ENCODE measurements around the gene PSMG3. TPM values are rescaled to one million over a fixed set of nuclear protein-coding genes. Genes with fewer than 3 reads are reported as not detected.

The PSMG3 gene
- total RNA-seq, 5 donors from 2014 or later (not counting 1 experiment from before 2014, with no cell fraction given) = 17.6 to 28.5 (median 20.6) TPM

- no peak overlapping the region for H3K4me3 Mint-ChIP-seq
- H3K4me1 ChIP-seq (ENCODE audit: control insufficient read depth in 1 of 2, extremely low read depth in 1 of 2, insufficient read depth in 2 of 2, low read length in 2 of 2) = no peaks in the 10 kb centered on the region
- DNase-seq (no peak), ATAC-seq (replicated peaks in 1 of 4) (no peak)
- ChIA-PET POLR2A (interaction anchor here in 1 of 2 donors (0.6 kb wide), 1 partner anchor 956 kb away, joined by 3 read pairs; no protein-coding TSS in a partner anchor), CTCF (no interaction called here)
- H3K27ac ChIP-seq (ENCODE audit: low read length) = no peak overlapping the region
- peaks cover 4 to 30% of the 10 kb centered on the region in 2 donors for H3K27me3 Mint-ChIP-seq
- H3K9me3 Mint-ChIP-seq = no peaks in the 10 kb centered on the region
- no peak overlapping the region for H3K4me3 ChIP-seq (ENCODE audit: control insufficient read depth in 1 of 2, extremely low read depth in 1 of 2, low read length in 1 of 2)
- 92% methylated on average over 17 of the region's 24 CpGs for WGBS (ENCODE audit: insufficient coverage)
- peaks cover 0 to 5% (median 2%) of the 10 kb centered on the region in 3 donors for H3K4me1 Mint-ChIP-seq
- H3K36me3 ChIP-seq (ENCODE audit: control insufficient read depth in 2 of 2, extremely low read depth in 1 of 2, insufficient read depth in 1 of 2, low read length in 1 of 2) = no peaks in the 10 kb centered on the region
- no peak overlapping the region for H3K27ac Mint-ChIP-seq
- H3K27me3 ChIP-seq (replicated peaks in 1 of 2; ENCODE audit: control insufficient read depth in 2 of 2, extremely low read depth in 1 of 2, insufficient read depth in 2 of 2, low read length in 1 of 2) = peaks cover 0 to 35% of the 10 kb centered on the region in 2 experiments
- no peaks in the 10 kb centered on the region for H3K9me3 ChIP-seq
- H3K36me3 Mint-ChIP-seq = no peaks in the 10 kb centered on the region
Observed at GRCh38 chr7:1610013-1610677, 40.3 kb upstream of the PSMG3 start.

- ATAC-seq (replicated peaks in 1 of 4) = no peak
- Mint-ChIP-seq H3K4me3 (no peak overlapping the region), H3K4me1 (peaks cover 0 to 5% (median 2%) of the 10 kb centered on the region in 3 donors), H3K9me3 (no peaks in the 10 kb centered on the region), H3K27me3 (peaks cover 4 to 32% of the 10 kb centered on the region in 2 donors), H3K36me3 (no peaks in the 10 kb centered on the region), H3K27ac (no peak overlapping the region)
- no peak for DNase-seq
- 79% methylated on average over 10 of the region's 10 CpGs for WGBS (ENCODE audit: insufficient coverage)
- Histone ChIP-seq H3K9me3 (no peaks in the 10 kb centered on the region), H3K4me3 (ENCODE audit: control insufficient read depth in 1 of 2, extremely low read depth in 1 of 2, low read length in 1 of 2) (no peak overlapping the region), H3K4me1 (ENCODE audit: control insufficient read depth in 1 of 2, extremely low read depth in 1 of 2, insufficient read depth in 2 of 2, low read length in 2 of 2) (no peaks in the 10 kb centered on the region), H3K36me3 (ENCODE audit: control insufficient read depth in 2 of 2, extremely low read depth in 1 of 2, insufficient read depth in 1 of 2, low read length in 1 of 2) (no peaks in the 10 kb centered on the region), H3K27me3 (replicated peaks in 1 of 2; ENCODE audit: control insufficient read depth in 2 of 2, extremely low read depth in 1 of 2, insufficient read depth in 2 of 2, low read length in 1 of 2) (peaks cover 0 to 37% of the 10 kb centered on the region in 2 experiments), H3K27ac (ENCODE audit: low read length) (no peak overlapping the region)
- POLR2A ChIA-PET = no interaction called here
- CTCF ChIA-PET = no interaction called here
Observed at GRCh38 chr7:1609023-1609422, 39.2 kb upstream of the PSMG3 start.

GRCh38 chr7:1608318-1608717, 38.5 kb upstream of the PSMG3 start:
- Histone ChIP-seq H3K27me3 (replicated peaks in 1 of 2; ENCODE audit: control insufficient read depth in 2 of 2, extremely low read depth in 1 of 2, insufficient read depth in 2 of 2, low read length in 1 of 2) (peaks cover 0 to 41% of the 10 kb centered on the region in 2 experiments), H3K4me3 (ENCODE audit: control insufficient read depth in 1 of 2, extremely low read depth in 1 of 2, low read length in 1 of 2) (no peak overlapping the region), H3K36me3 (ENCODE audit: control insufficient read depth in 2 of 2, extremely low read depth in 1 of 2, insufficient read depth in 1 of 2, low read length in 1 of 2) (no peaks in the 10 kb centered on the region), H3K9me3 (no peaks in the 10 kb centered on the region), H3K4me1 (ENCODE audit: control insufficient read depth in 1 of 2, extremely low read depth in 1 of 2, insufficient read depth in 2 of 2, low read length in 2 of 2) (no peaks in the 10 kb centered on the region), H3K27ac (ENCODE audit: low read length) (no peak overlapping the region)
- no peak for DNase-seq
- Mint-ChIP-seq H3K4me1 (peaks cover 0 to 5% (median 2%) of the 10 kb centered on the region in 3 donors), H3K27ac (no peak overlapping the region), H3K4me3 (no peak overlapping the region), H3K9me3 (no peaks in the 10 kb centered on the region), H3K27me3 (peaks cover 6 to 33% of the 10 kb centered on the region in 2 donors), H3K36me3 (no peaks in the 10 kb centered on the region)
- WGBS (ENCODE audit: insufficient coverage) = 66% methylated on average over 6 of the region's 8 CpGs
- CTCF ChIA-PET = no interaction called here
- ATAC-seq (replicated peaks in 1 of 4) = no peak
- POLR2A ChIA-PET = no interaction called here

GRCh38 chr7:1607696-1608095, 37.9 kb upstream of the PSMG3 start:
- POLR2A ChIA-PET = no interaction called here
- Histone ChIP-seq H3K4me1 (ENCODE audit: control insufficient read depth in 1 of 2, extremely low read depth in 1 of 2, insufficient read depth in 2 of 2, low read length in 2 of 2) (no peaks in the 10 kb centered on the region), H3K4me3 (ENCODE audit: control insufficient read depth in 1 of 2, extremely low read depth in 1 of 2, low read length in 1 of 2) (no peak overlapping the region), H3K9me3 (no peaks in the 10 kb centered on the region), H3K36me3 (ENCODE audit: control insufficient read depth in 2 of 2, extremely low read depth in 1 of 2, insufficient read depth in 1 of 2, low read length in 1 of 2) (no peaks in the 10 kb centered on the region), H3K27me3 (replicated peaks in 1 of 2; ENCODE audit: control insufficient read depth in 2 of 2, extremely low read depth in 1 of 2, insufficient read depth in 2 of 2, low read length in 1 of 2) (peaks cover 0 to 43% of the 10 kb centered on the region in 2 experiments), H3K27ac (ENCODE audit: low read length) (no peak overlapping the region)
- ATAC-seq (replicated peaks in 1 of 4) (no peak), DNase-seq (no peak)
- H3K9me3 Mint-ChIP-seq = no peaks in the 10 kb centered on the region
- H3K27me3 Mint-ChIP-seq = peaks cover 10 to 37% of the 10 kb centered on the region in 2 donors
- CTCF ChIA-PET = no interaction called here
- 79% methylated on average over 7 of the region's 10 CpGs for WGBS (ENCODE audit: insufficient coverage)
- peaks cover 0 to 5% (median 2%) of the 10 kb centered on the region in 3 donors for H3K4me1 Mint-ChIP-seq
- H3K4me3 Mint-ChIP-seq = no peak overlapping the region
- no peaks in the 10 kb centered on the region for H3K36me3 Mint-ChIP-seq
- no peak overlapping the region for H3K27ac Mint-ChIP-seq

GRCh38 chr7:1607001-1607400, 37.2 kb upstream of the PSMG3 start:
- Histone ChIP-seq H3K4me1 (ENCODE audit: control insufficient read depth in 1 of 2, extremely low read depth in 1 of 2, insufficient read depth in 2 of 2, low read length in 2 of 2) (no peaks in the 10 kb centered on the region), H3K4me3 (ENCODE audit: control insufficient read depth in 1 of 2, extremely low read depth in 1 of 2, low read length in 1 of 2) (no peak overlapping the region), H3K27me3 (replicated peaks in 1 of 2; ENCODE audit: control insufficient read depth in 2 of 2, extremely low read depth in 1 of 2, insufficient read depth in 2 of 2, low read length in 1 of 2) (peaks cover 0 to 49% of the 10 kb centered on the region in 2 experiments), H3K36me3 (ENCODE audit: control insufficient read depth in 2 of 2, extremely low read depth in 1 of 2, insufficient read depth in 1 of 2, low read length in 1 of 2) (no peaks in the 10 kb centered on the region), H3K27ac (ENCODE audit: low read length) (no peak overlapping the region), H3K9me3 (no peaks in the 10 kb centered on the region)
- Mint-ChIP-seq H3K4me1 (peaks cover 0 to 5% (median 2%) of the 10 kb centered on the region in 3 donors), H3K4me3 (no peak overlapping the region), H3K27ac (no peak overlapping the region), H3K9me3 (no peaks in the 10 kb centered on the region), H3K27me3 (peaks cover 10 to 32% of the 10 kb centered on the region in 2 donors), H3K36me3 (no peaks in the 10 kb centered on the region)
- CTCF ChIA-PET = no interaction called here
- DNase-seq = no peak
- POLR2A ChIA-PET = no interaction called here
- no peak for ATAC-seq (replicated peaks in 1 of 4)
- 63% methylated on average over 1 of the region's 7 CpGs for WGBS (ENCODE audit: insufficient coverage)

- DNase-seq = no peak
- Mint-ChIP-seq H3K9me3 (no peaks in the 10 kb centered on the region), H3K4me1 (peaks cover 0 to 5% (median 2%) of the 10 kb centered on the region in 3 donors), H3K36me3 (no peaks in the 10 kb centered on the region), H3K4me3 (no peak overlapping the region), H3K27ac (no peak overlapping the region), H3K27me3 (peaks cover 10 to 30% of the 10 kb centered on the region in 2 donors)
- ChIA-PET CTCF (no interaction called here), POLR2A (no interaction called here)
- Histone ChIP-seq H3K4me1 (ENCODE audit: control insufficient read depth in 1 of 2, extremely low read depth in 1 of 2, insufficient read depth in 2 of 2, low read length in 2 of 2) (no peaks in the 10 kb centered on the region), H3K27ac (ENCODE audit: low read length) (no peak overlapping the region), H3K4me3 (ENCODE audit: control insufficient read depth in 1 of 2, extremely low read depth in 1 of 2, low read length in 1 of 2) (no peak overlapping the region), H3K36me3 (ENCODE audit: control insufficient read depth in 2 of 2, extremely low read depth in 1 of 2, insufficient read depth in 1 of 2, low read length in 1 of 2) (no peaks in the 10 kb centered on the region), H3K9me3 (no peaks in the 10 kb centered on the region), H3K27me3 (replicated peaks in 1 of 2; ENCODE audit: control insufficient read depth in 2 of 2, extremely low read depth in 1 of 2, insufficient read depth in 2 of 2, low read length in 1 of 2) (peaks cover 0 to 48% of the 10 kb centered on the region in 2 experiments)
- WGBS (ENCODE audit: insufficient coverage) = 100% methylated on average over 1 of the region's 2 CpGs
- no peak for ATAC-seq (replicated peaks in 1 of 4)
Observed at GRCh38 chr7:1604383-1604782, 34.6 kb upstream of the PSMG3 start.
